Measurements from ENCODE around the gene CLIP2.
"Not testable (repeated sequence)": the region's sequence is repeated elsewhere in the genome, so short reads cannot be mapped to it uniquely, and the experiment has no call there.

CLIP2 gene

DNA sequence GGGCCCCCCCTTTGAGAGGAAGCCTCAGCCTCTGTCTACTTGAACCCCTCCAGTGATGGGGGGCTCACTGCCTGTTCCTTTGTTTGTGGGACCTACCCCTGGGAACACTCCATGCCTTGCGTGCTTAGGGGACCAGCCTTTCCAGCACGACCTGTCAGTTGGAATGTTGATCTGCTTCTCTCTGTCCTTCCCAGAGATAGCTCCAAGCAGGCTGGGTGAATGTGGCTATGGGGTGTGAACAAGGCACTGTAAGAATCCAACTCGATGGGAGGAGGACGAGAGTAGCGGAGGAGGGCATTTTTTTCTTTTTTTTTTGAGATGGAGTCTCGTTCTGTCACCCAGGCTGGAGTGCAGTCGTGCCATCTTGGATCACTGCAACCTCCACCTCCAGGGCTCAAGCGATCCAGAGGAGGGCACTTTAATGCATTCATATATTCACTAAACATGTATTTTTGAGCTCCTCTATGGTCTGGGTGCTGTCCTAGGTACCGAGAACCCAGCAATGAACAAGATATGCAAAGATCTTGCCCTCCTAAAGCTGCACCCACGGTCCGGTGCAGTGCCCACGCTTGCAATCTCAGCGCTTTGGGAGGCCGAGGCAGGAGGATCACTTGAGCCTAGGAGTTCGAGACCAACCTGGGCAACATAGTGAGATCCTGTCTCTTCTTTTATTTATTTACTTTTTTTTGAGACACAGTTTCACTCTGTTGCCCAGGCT, 8.5 kb downstream of the CLIP2 start:
- no peak for DNase-seq (ENCODE audit: low spot score)

- no peak for DNase-seq (ENCODE audit: low spot score)
These were observed 10.2 kb downstream of the CLIP2 start for GRCh38 chr7:74299401-74299800.

GRCh38 chr7:74300926-74301325, 11.7 kb downstream of the CLIP2 start:
- no peak for DNase-seq (ENCODE audit: low spot score)

- DNase-seq (ENCODE audit: low spot score), result no peak
These were observed 13.6 kb downstream of the CLIP2 start for GRCh38 chr7:74302745-74303221.

DNA sequence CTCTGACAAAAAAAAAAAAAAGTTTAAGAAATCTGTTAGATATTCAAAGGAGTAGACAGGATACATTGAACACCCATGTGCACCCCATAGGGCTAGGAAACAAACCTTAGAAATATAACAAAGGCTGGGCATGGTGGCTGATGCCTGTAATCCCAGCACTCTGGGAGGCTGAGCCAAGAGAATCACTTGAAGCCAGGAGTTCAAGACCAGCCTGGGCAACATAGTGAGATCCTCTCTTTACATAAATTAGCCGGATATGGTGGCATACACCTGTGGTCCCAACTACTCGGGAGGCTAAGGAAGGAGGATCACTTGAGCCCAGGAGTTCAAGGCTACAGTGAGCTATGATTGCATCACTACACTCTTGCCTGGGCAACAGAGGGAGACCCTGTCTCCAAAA, 15.3 kb downstream of the CLIP2 start:
- no peak for DNase-seq (ENCODE audit: low spot score)

GRCh38 chr7:74306004-74306729, 17.0 kb downstream of the CLIP2 start:
- no peak for DNase-seq (ENCODE audit: low spot score)

DNA sequence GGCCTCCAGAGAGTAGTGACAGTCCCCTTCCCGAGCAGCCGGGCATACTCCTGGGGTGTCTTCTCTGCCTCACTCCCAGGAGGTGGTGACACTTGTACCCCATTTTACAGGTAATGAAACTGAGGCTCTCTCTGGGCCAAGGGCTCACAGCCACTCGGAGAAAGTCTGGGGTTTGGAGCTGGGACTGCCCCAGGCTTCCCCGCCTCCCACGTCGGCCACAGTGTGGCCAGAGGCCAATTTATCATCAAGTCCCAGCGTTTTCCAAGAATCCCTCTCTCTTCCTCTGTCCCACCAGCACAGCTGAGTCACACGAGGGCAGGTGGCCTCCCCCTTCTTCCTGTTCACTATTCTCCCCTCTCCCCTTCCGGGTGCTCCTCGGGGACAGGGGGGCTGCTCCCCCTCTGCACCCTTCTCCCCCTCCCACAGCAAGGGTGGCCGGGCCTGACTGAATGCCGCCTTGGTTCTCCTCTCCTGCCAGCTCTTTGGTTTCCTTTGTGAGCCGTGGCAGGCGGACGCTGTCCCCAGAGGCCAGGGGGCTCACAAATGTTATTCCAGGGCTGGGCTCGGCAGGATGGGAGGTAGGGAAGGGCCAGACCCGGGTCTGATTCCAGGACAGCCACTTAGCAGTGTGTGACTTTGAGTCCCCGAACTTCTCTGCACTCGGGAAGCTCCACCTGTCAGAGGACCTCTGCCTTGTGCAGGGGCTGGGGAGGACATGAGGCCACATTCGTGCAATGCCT, 17.7 kb downstream of the CLIP2 start:
- DNase-seq (ENCODE audit: low spot score), result no peak

DNA sequence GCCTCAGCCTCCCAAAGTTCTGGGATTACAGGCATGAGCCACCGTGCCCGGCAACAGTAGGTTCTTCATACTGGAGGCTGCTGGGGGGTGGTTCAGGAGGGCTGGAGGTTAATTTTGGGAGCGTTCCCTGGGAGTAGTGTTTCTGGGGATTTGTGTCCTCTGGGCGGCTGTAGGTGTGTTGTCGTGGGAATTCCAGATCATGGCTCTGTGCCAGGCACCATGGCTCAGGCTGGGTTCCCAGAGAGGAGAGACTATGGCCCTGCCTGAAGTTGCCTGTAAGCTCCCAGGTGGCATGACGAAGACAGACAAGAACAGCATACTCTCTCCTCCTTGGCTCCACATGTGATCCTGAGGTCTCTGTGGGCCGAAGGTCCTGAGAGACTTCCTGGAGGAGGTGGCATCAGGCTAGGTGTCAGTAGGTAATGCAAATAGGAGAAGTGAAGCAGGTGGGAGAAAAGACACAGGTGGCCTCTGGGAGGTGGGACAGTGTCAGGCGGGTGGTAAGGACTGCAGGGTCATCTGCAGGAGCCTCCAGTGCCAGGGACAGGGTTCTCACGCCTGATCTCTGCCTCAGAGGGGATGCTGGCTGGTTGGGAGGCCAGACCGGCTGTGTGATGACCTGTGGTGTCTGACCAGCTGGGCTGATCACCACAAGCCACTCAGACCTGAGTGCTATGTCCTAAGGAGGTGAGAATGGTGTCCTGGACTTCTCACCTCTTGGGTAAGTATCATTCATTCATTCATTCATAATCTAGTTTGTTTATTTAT, 18.7 kb downstream of the CLIP2 start:
- no peak for DNase-seq (ENCODE audit: low spot score)

GRCh38 chr7:74309181-74309580, 20.0 kb downstream of the CLIP2 start:
- DNase-seq (ENCODE audit: low spot score), result no peak

GRCh38 chr7:74311305-74311744, 22.1 kb downstream of the CLIP2 start:
- no peak for DNase-seq (ENCODE audit: low spot score)

GRCh38 chr7:74312418-74313028, 23.3 kb downstream of the CLIP2 start:
- DNase-seq (ENCODE audit: low spot score), result no peak

DNA sequence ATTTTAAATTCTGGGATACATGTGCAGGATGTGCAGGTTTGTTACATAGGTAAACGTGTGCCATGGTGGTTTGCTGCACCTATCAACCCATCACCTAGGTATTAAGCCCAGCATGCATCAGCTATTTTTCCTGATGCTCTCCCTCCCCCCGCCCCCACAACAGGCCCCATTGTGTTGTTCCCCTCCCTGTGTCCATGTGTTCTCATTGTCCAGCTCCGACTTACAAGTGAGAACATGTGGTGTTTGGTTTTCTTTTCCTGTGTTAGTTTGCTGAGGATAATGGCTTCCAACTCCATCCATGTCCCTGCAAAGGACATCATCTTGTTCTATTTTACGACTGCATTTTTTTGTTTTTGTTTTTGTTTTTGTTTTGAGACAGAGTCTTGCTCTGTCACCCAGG, 26.7 kb downstream of the CLIP2 start:
- DNase-seq (ENCODE audit: low spot score), result not testable (repeated sequence)

- no peak for DNase-seq (ENCODE audit: low spot score)
These were observed 28.1 kb downstream of the CLIP2 start for GRCh38 chr7:74317146-74317782.

DNA sequence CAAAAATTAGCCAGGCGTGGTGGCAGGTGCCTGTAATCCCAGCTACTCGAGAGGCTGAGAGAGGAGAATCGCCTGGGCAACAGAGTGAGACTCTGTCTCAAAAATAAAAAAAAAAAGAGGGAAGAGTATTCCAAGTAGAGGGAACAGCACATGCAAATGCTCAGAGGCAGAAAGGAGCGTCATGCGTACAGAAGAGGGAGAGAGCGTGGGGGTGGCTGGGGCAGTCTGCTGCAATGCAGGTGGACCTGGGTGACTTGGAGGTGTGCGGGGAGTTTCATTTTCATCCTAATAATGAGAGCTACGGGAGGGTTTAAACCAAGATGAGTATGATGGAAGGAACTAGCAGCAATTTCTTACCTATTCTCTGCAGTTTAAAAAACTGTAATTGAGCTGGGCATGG, 28.8 kb downstream of the CLIP2 start:
- no peak for DNase-seq (ENCODE audit: low spot score)

- DNase-seq (ENCODE audit: low spot score), result no peak
These were observed 31.5 kb downstream of the CLIP2 start for GRCh38 chr7:74320645-74321221.

GRCh38 chr7:74322892-74323291, 33.7 kb downstream of the CLIP2 start:
- DNase-seq (ENCODE audit: low spot score), result not testable (repeated sequence)

- DNase-seq (ENCODE audit: low spot score), result no peak
These were observed 35.5 kb downstream of the CLIP2 start for GRCh38 chr7:74324531-74325209.

DNA sequence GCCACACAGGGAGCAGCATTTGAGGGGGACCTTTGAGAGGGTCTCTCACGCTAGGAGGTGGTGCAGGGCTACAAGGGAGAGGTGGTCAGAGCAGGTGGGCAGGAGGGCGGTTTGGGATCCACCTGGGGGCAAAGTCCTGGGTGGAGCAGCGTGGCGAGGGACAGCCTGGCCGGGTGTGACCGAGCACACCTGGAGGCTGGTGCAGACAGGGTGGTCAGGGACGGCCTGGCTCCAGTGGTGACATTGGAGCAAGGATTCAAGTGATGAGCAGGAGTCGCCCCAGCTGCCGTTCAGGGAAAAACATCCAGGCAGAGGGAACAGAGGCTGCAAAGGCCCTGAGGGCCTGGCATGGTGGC, 36.0 kb downstream of the CLIP2 start:
- no peak for DNase-seq (ENCODE audit: low spot score)

GRCh38 chr7:74329225-74329624, 40.0 kb downstream of the CLIP2 start:
- no peak for DNase-seq (ENCODE audit: low spot score)

Data from CD4-positive, alpha-beta T cell treated with Interleukin-15 for 4 hours (primary cell).